EL (cell line): Measurements from ENCODE around the gene SRRM2.
"Not testable (repeated sequence)": the region's sequence is repeated elsewhere in the genome, so short reads cannot be mapped to it uniquely, and the experiment has no call there.

Experiments
- DNase-seq: peaks from one replicate; pipeline ENCODE4 v3.0.0-alpha.2; 2016

Gene SRRM2

DNA sequence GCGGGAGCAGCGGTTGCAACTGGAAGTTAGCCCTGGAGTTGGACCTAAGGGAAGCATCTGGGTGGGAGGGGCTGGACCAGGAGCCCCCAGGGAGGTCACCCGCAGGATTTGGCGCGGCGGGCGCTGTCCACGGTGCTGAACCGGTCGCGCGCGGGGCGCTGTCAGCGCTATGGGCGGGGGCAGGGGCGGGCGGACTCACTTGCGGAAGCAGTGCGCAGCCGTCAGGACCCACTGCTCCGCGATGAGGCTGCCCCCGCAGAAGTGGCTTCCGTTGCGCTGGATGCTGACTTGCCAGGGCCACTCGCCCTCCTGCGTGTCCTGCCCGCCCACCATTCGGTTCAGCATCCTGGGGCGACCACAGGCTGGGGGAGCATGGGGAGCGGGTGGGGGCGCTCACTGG lies 36.9 kb upstream of the SRRM2 start:
- DNase-seq: peak; percentile 20

DNA sequence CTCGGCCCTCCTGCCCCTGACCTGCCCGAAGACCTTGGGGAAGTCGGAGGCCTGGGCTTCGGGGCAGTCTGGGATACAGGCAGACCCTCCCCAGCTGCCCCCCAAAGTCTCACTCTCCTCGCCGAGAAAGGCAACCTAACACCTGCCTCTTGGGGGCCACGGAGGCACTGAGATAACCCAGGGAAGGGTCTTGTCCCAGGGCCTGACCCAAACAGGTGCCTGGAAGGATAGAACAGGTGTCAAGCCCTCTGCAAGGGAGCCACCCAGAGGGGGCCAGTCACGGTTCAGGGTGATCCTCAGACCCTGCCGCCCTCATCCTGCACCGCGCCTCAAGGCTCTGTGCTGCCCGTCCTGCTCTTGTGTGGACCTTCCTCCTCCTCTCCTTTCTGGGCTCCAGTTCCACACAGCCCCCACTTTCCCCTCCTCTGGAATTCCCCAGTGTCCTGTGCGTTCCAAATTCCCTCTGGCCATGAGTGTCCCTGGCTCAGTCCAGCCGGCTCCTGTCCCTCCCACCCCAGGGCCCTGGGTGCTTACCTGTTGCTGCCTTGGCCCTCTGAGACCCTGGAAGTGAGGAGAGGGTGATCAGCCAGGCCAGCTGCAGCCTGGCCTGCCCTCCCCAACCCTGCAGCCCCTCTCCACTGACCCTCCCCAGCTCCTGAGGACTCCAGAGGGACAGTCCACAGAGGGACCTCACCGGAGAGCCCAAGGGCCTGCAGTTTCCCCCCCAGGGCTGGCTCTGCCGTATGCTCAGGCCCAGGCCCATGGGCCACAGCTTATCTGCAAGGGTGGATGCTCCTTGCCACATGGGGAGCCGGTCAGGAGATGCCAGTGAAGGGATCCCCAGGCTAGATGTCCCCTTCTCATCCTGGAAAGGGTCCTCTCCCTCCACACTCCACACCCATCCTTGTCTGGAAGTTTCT lies 36.2 kb upstream of the SRRM2 start:
- no peak for DNase-seq

DNA sequence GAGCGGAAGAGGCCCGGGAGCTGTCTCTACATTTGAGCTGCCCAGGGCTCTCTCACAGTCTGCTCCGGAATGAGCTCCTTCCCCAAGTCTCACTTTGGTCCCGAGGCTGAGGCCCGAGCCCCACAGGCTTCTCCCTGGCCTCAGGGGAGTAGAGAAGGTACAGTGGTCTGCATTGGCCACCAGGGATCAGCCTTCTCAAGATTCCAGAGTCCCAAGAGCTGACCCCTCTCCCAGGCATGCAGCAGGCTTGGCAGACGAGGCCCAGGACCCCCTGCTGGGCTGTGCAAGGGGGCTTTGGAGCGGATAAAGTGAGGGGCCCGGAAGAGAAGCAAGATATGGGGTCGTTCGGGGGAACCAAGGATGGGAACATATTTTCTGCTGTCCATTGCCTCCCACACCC lies 35.5 kb upstream of the SRRM2 start:
- DNase-seq: no peak

DNA sequence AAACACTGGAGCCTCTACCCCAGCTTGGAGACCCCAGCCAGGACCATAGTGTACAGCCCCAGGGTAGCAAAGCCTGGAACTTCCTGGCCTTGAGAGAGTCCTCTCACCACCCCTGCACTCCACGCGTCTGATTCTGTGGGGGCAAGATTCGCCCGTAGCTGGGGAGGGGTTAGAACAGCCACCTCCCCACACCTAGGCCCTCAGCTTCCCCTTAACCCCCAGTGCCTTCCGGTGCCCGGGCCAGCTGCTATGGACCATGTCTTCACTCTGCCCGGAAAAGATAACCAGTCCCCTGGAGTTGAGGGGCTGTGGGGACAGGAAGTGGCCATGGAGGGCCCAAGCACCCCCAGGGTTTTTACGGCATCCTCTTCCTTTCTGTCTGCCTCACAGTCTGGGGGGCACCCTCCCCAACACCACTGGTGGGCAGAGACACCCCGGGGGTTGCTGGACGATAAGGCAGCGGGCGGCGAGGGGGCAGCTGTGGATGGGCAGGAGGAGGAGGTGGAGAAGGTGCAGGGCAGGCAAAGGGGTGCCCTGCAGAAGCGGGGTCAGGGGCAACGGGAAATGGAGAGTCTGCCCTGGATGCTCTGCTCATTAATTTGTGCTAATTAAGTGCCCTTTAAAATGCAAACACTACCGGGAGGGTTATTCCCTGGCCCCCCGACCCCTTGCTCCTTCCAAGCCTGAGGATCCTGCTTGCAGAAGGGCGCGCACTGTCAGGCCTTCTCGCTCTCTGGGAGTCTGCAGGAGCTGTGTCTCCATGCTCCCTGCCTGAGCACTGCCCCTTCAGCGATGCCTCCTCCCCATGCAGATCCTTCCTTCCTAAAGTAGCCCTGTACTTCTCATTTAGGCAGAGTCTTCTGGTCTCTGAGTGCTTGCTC lies 34.8 kb upstream of the SRRM2 start:
- no peak for DNase-seq

DNA sequence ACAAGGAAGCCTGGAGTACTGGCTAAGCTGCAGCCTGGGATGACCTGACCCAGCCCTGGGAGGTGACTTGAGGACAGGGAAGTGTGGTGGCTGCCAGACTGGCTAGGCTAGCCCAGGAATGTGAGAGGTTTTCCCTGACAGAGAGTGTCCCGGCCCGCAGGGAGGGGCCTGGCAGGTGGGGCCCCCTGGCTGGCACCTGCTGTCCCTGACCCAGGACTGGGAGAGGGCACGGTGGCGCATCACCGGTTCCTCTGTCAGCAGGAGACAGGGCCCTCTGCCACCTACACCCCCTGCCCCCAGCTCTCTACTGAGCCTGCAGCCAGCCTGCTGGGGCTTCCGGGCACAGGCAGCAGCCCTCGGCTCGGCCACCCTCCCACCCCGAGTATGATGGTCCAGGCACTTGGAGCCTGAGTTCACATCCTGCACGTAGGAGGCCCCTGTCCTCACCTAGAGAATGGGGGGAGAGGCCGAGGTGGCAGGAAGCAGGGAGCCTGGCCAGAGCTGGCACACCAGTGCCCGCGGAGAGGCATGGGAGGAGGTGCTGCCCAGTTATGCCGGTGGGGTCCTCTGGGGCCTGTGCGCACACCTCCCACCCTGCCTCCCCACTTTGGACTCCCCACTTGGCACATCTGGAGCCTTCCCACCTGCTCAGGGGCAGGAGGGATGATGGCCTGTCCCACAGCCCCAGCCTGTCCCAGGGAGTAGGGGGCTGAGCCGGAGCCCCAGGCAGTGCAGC lies 32.9 kb upstream of the SRRM2 start:
- DNase-seq: no peak

DNA sequence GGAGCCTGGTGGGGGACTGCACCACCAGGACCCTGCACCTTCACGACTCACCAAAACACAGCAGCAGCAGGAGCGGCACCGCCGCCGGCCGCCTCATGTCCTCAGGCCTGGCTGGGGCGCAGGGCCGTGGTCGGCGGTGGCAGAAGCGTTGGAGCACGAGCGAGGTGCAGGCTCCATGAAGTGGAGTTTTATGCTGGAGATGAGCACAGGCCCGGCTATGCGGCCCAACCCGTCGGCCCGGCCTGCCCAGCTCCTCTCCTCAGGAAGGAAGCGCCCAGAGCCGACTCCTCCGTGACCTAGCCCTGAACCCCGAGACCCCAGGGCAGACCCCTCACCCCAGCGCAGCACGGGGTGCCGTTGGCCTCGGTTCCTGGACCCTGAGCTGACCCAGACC lies 32.4 kb upstream of the SRRM2 start, which contains the start of gene PRSS27:
Gene PRSS27 (minus strand): TSS at position 161 of the 394 bp plus-strand sequence. CDS start 64 bp downstream, at position 97.
- no peak for DNase-seq

DNA sequence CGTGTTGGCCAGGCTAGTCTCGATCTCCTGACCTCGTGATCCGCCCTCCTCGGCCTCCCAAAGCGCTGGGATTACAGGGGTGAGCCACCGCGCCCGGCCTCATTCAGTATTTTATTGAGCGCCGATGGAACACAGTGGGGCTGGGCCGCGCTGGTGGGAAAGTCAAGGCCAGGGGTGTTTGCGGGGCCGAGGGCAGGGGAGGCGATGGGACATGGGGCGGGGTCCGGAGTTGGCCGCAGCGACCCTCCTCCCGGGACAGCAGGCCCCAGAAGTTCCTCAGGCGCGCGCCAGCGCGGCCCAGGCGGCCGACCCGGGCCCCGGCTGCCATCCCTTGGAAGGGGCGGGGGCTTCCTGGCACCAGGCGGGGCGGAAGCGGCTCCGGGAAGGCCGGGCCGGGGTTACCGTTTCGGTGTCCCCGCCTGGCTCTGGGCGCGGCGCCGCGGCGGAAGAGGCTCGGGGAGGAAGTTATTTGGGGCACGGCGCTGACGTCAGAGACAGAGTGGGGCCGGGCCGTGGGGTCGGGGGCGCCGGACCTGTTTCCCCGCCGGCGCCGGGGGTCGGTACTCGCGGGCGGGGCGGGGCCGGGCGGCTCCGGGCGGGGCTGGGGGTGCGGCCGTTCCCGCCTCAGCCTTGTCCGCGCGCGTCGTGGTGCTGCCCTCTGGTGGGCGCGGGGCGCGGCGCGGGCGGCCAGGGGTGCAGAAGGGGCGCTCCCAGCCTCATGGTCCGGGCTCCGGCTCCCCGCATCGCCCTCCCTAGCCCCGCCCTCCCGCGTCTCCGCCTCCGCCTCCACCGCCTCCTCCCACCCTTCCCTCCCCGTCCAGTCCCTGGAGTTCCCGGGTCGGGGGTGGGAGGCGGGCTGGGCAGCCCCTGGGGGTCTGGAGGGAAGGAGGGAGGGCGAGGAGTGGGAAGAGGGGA lies 31.5 kb upstream of the SRRM2 start:
- peak; percentile 84 for DNase-seq

DNA sequence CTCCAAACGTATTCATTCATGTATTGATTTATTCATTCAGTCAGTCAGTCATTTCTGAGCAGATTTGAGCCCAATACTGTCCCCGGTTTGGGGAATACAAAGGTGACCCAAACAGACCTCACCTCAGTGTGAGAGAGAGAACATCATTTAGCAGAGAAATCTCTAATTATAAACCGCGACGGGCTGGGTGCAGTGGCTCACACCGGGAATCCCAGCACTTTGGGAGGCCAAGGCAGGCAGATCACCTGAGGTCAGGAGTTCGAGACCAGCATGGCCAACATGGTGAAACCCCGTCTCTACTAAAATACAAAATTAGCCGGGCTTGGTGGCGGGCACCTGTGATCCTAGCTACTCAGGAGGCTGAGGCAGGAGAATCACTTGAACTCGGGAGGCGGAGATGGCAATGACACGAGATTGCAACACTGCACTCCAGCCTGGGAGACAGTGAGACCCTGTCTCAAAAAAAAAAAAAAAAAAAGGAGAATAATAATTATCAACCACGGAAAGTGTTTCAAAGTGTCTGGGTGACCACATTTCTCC lies 30.7 kb upstream of the SRRM2 start:
- DNase-seq: not testable (repeated sequence)

DNA sequence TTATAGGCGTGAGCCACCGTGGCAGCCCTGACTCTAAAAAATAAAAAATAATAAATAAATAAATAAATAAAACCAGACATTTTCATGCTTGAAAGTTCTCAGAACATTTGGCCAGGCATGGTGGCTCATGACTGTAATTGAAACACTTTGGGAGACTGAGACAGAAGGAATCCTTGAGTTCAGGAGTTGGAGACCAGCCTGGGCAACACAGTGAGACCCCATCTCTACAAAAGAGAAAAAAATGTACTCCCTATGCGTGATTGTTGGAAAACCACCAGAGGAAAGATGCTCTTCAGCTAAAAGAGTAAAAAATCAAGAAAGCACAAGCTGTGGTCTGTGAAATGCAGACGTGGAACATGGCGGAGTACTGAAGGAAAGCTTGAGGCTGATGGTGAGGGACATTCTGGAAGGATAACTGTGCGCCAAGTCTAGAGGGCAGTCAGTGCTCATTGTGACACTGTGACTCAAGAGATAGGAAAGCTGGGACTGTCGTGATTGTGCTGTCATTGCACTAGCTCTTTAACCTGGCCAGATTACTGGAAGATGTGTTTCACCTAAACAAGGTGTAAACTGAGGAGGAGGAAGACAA lies 28.3 kb upstream of the SRRM2 start:
- DNase-seq: no peak

DNA sequence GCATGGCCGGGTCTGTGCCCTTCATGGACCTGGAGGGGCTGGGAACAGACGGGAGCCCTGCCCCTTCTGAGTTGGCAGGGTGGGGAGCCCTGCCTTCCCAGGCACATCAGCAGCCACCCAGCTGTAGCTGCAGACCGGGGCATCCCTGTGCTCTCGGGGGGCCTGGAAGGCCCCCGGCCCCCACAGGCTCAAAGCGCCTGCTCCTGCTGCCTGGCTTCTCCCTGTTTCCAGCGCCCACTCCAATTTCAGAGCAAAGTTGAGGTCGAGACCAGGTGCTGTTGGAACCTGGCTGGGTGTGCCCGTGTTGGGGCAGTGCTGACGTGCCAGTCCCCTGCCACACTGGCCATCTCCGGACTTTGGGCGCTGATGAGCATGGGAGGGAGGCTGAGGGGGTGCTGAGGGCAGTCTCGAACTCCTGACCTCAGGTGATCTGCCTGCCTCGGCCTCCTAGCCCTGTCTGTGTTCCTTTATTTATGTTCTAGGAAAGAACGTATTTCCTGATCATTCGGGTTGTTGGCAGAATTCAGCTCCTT lies 27.6 kb upstream of the SRRM2 start:
- DNase-seq: no peak

DNA sequence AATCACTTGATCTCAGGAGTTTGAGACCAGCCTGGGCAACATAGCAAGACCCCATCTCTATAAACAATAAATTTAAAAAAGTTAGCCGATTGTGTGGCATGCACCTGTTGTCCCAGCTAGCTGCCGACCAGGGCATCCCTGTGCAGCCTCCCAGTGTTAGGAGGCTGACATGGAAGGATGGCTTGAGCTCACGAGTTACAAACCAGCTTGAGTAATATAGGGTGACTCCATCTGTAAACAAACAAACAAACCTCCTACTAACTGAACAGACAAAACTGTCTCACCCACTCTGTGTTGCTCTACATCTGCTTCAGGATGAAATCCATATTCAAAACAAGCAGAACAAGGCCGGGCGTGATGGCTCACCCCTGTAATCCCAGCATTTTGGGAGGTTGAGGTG lies 25.5 kb upstream of the SRRM2 start:
- no peak for DNase-seq

DNA sequence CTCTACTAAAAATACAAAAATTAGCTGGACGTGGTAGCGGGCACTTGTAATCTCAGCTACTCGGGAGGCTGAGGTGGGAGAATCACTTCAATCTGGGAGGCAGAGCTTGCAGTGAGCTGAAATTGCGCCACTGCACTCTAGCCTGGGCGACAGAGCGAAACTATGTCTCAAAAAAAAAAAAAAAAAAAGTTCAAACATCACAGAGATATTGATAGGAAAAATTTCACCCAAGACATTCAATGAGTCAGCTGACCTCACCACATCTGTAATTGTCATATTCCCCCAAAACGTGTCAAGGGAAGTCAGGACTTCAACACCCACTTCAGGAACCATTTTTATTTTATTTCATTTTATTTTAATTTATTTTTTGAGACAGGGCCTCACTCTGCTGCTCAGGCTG lies 24.4 kb upstream of the SRRM2 start:
- DNase-seq: no peak

DNA sequence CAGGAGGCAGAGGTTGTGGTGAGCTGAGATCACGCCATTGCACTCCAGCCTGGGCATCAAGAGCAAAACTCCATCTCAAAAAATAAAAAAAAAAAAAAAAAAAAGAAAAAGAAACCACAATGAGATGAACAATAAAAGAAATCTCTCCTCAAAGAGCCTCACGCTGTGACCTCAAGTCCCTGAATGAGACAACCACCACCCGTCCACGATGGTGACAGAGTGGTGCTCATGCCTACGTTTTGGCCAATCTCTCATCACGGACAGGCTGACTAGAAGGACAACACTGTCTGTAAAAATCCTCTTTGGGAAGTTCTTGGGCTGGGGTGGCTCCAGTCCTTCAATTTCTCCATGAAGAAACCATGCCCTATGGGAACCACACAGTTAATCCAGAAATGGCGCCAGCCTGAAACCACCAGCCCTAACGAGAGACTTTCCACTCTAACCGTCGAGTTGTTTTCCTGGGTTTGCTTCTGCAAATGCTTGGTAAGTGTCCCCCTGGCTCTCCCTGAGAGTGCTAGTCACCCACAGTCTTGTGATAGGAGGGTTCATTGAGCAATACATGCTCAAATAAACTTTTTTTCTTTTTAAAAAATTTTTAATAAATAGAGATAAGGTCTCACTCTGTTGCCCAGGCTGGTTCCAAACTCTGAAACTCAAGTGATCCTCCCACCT lies 17.5 kb upstream of the SRRM2 start:
- DNase-seq: no peak

DNA sequence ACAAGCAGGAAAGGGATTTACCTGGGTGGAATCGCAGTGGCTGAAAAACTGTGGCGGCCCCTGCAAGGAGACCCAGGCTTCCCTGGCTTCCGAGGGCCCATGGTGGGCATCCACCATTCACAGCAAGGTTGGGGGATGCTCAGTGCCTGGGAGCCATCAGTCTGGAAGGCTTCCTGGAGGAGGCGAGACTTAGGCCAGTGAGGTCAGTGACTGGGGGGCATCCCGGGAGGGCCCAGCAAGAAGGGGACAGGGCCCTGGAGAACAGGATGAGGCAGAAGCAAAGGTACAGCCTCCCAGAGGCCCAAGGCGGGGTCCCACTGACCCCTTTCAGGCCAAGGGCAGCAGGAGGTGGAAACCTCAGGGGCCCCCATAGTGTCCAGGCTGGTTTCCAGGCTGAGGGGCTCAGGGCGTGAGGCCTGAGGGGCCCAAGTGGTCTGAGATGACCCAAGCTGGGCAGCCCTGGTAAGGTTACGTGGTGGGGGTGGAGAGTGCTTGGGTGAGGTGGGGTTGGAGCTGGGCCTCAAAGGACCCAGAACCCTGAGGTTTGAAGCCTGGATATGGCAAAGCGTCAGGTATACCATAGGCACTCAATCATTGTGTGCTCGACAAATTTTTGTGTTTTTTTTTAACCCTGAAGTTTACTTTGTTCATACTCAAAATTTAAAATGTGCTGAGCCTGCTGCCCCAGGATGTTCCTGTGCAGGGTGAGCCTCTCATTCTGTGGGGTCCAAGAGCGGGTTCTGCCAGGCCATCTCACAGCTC lies 15.8 kb upstream of the SRRM2 start:
- no peak for DNase-seq

DNA sequence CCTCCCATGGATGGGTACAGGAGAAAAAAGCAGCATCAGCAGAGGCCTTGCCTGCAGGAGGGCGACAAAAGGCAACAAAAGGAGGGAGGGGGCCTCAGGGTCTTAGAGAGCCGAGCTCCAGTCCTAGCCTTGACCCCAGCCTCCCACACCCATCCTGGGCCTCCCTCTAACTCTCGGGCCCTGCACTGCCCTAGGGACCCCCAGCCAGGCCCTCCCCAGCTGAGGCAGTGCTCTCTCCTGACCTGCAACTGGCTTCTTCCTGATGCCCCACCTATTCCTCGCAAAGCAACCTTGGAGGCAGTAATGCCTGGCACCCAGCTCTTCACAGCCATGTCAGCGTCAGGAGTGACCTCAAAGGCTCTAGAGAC lies 15.2 kb upstream of the SRRM2 start:
- no peak for DNase-seq

DNA sequence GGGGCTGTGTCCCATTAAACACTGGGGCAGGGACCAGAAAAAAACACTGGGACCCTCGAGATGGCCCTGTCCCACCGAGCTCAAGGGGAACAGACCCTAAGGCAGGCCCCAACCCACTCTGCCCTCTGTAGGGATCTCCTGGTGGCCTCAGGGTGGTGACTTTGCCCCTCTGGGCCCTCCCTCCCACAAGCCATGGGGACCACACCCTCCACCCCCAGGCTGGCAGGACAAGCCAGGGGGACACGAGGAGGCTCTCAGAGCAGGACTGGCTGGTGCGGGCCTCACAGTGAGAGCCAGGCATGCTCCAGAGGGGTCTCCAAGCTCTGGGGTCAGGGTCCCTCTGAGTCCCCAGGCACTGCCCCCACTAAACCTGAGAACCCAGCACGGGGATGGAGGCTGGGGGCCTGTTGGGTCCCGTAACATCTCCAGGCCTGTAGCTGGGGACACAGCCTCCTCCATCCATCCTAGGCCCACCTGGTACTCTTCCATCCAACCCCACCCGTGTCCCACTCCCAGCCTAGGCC lies 14.5 kb upstream of the SRRM2 start:
- no peak for DNase-seq

DNA sequence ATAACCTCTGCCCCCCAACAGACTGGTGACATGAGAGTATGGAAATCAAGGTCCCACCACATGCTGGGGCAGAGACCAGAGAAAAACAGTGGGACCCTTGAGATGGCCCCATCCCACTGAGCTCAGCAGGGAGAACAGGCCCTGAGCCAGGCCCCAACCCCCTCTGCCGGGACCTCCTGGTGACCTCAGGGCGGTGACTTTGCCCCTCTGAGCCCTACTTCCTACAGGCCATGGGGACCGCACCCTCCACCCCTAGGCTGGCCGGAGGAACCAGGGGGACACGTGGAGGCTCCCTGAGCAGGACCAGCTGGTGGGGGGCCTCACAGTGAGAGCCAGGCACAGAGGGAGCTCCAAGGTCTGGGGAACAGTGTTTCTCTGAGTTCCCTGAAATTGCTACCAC lies 13.8 kb upstream of the SRRM2 start:
- DNase-seq: no peak

DNA sequence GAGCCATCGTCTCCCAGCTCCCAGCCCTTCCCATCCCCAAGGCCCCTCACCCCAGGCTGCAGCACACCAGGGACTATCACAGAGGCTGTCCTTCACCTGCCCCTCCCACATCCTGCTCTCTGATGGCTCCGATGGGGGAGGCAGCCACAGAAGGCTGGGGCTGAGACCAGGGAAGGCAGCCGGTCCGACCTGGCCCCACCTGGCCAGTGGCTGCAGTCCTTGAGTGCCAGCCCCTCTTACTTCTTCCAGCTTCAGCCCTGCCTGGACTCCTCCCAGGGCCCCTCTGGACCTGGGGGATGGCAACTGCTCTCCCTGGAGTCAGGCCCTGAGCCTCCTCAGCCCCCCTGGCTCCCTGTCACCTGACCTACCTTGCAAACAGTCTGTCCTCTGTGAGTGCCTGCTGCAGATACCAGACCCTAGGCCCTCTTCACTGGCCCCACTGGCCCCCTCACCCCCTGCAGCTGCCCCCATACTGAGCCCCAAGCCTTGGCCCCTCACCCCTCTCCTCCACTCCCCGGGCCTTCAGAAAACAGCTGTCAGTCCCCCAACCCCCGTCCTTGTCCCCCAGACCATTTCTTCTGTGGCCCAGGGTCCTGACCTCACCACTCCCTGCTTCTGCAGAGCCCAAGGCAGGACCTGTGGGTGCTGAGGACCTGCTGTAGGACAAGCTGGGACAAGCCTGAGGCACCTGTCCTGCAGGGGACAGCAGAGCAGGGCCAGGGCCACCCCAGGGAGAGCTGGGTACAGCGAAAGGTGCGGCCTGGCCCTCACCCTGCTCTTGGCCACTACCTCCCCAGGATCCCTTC lies 12.6 kb upstream of the SRRM2 start:
- no peak for DNase-seq

DNA sequence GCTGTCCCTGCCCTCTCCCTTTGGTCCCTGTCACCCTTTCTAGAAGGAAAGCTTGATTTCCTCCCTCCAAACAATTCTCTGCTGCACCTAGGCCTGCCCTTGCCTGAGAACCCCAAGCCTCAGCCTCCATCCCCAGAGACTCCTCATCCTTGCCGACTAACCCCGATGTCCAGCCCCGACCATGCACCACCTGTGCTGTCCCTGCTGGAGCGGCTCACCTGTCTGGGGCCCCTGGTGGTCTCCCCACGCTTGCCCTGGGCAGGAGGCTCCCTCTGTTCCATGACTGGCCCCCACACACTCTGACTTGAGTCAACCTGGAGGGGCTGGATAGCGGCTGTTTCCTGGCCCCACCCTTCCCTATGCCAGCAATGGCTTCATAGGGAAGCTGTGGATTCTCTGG lies 12.0 kb upstream of the SRRM2 start:
- DNase-seq: no peak
